Measurements from ENCODE around the gene MARCHF10.

MARCHF10 gene

GRCh38 chr17:62658136-62658920 is 149.8 kb downstream of the MARCHF10 start:
- DNase-seq (ENCODE audit: low read depth) = no peak

- no peak for DNase-seq (ENCODE audit: low read depth)
These were observed 150.4 kb downstream of the MARCHF10 start for GRCh38 chr17:62657690-62658089.

- DNase-seq (ENCODE audit: low read depth) = no peak
These were observed 150.9 kb downstream of the MARCHF10 start for GRCh38 chr17:62657145-62657665.

GRCh38 chr17:62656446-62656845 is 151.7 kb downstream of the MARCHF10 start:
- no peak for DNase-seq (ENCODE audit: low read depth)

- DNase-seq (ENCODE audit: low read depth) = no peak
These were observed 152.5 kb downstream of the MARCHF10 start for GRCh38 chr17:62655656-62656055.

GRCh38 chr17:62653826-62654761 is 154.0 kb downstream of the MARCHF10 start:
- DNase-seq (ENCODE audit: low read depth) = no peak

- peak; percentile 70 for DNase-seq (ENCODE audit: low read depth)
These were observed 154.9 kb downstream of the MARCHF10 start for GRCh38 chr17:62653002-62653825.

GRCh38 chr17:62652251-62653001 is 155.7 kb downstream of the MARCHF10 start:
- DNase-seq (ENCODE audit: low read depth) = peak; percentile 13

All from stimulated activated CD8-positive, alpha-beta memory T cell treated with anti-CD3 and anti-CD28 coated beads, Interleukin-12 subunit alpha, Interleukin-12 subunit beta, amount 100 ng/mL, for 4 hours (primary cell).